GM21447 (cell line): Measurements from ENCODE around the gene PLA2G2F.

Experiments used
- ATAC-seq: cut with Tn5 transposase; IDR thresholded peaks from one replicate; pipeline ENCODE4 v1.9.1; 2021; ENCODE audit not compliant: unreplicated experiment

PLA2G2F gene

GRCh38 chr1:20187103-20187812 lies 48.1 kb downstream of the PLA2G2F start:
- ATAC-seq, result no peak

GRCh38 chr1:20187813-20188454 lies 48.8 kb downstream of the PLA2G2F start:
- no peak for ATAC-seq

DNA sequence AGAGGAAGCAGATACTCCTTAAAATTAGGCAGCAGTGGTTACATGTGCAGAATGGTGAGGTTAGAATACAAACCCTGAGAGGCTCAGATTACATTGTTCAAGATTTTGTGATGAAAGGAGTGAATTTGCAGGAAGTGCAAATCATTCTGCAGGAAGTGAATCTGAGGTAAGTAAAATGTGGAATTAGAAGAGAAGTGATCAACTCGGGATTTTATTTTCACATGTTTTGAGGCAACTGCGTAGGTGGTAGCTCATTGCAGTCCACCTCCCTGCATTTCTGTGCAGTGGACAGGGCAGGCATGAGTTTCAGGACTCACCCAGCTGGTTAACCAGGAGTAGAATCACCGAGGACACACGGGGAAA lies 49.3 kb downstream of the PLA2G2F start:
- no peak for ATAC-seq

GRCh38 chr1:20189664-20190063 lies 50.5 kb downstream of the PLA2G2F start:
- ATAC-seq, result no peak

- ATAC-seq, result no peak
These were observed 51.4 kb downstream of the PLA2G2F start for GRCh38 chr1:20190256-20191160.

DNA sequence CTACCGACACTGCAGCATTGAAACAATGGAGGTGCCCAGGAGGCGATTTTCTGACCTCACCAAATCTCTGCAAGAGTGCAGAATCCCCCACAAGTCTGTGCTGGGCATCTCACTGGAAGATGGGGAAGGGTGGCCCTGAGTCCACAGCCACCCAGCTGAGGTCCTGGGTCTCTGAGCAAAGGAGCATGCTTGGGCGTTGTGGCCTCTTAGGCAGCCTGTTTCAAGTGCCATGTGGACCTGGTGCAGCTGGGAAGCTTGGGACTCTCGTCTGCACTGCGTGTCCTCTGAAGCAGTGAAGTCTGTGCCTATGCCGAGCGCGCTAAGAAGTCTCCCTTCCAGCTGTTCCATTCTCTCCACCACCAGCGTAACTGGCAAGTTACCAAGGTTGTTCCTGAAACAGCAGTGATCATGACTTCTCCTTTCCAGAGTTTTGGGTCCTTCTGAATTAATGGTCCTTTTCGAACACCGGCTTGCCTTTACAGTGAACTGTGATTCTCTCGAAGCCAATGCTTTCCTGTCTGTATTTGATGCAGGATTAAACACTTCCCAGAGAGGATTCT lies 52.2 kb downstream of the PLA2G2F start:
- ATAC-seq, result no peak

GRCh38 chr1:20192364-20192763 lies 53.2 kb downstream of the PLA2G2F start:
- ATAC-seq, result no peak

- no peak for ATAC-seq
These were observed 53.8 kb downstream of the PLA2G2F start for GRCh38 chr1:20192871-20193411.

- no peak for ATAC-seq
These were observed 55.1 kb downstream of the PLA2G2F start for GRCh38 chr1:20194224-20194623.

GRCh38 chr1:20194757-20195461 lies 55.8 kb downstream of the PLA2G2F start:
- ATAC-seq, result no peak

- ATAC-seq, result no peak
These were observed 56.3 kb downstream of the PLA2G2F start for GRCh38 chr1:20195462-20195780.

- no peak for ATAC-seq
These were observed 58.2 kb downstream of the PLA2G2F start for GRCh38 chr1:20197329-20197791.

DNA sequence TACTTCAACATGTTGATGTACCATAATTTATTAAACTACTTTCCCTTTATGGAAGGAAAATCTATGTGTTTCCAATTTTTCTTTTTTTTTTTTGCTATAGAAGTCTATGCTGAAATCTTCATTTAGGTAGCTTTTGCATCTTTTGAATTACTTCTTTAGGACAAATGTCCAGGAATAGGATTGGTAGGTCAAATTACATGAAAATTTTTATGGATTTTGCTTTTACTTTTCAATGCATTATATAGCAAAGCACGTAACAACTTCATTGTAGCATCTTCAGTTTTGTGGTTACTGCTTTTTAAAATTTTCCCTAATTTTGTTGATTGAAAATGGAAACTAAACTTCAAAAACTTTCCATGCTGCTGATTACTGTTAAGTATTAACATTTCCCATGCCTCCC lies 59.2 kb downstream of the PLA2G2F start:
- no peak for ATAC-seq

- ATAC-seq, result no peak
These were observed 59.8 kb downstream of the PLA2G2F start for GRCh38 chr1:20198918-20199317.

DNA sequence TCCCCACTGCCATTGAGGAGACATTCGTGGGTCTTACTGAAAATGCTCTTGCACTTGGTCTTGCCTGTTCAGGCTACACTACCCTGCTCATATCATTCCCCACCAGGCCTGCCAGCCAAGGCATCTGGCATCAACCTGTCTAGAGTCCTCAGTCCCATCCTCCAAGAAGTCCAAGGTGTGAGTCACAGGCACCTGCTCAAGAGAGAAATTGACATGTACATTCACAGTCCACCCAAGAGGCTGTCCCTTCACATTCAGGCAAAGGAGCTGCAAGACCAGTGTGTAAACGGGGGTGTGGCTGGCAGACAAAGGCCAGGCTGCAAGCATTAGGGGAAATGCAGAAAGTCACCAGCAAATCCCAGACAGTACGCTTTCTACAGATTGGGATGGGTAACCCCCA lies 60.3 kb downstream of the PLA2G2F start:
- ATAC-seq, result no peak

GRCh38 chr1:20199840-20200239 lies 60.7 kb downstream of the PLA2G2F start:
- no peak for ATAC-seq
